Adrenal gland (tissue), 5 donors: ENCODE results near the gene MAP1B.

Experiments
- POLR2A ChIP-seq, 2 donors: fragments of 450-650 bp; IDR thresholded peaks; one replicate each; pipeline ENCODE4 v1.6.1; 2017; ENCODE audit warnings: antibody characterized with exemption in 2 of 2, mild to moderate bottlenecking in 2 of 2, moderate library complexity in 1 of 2
- TF ChIP-seq, protein P1 (sequence below), 6 experiments: fragments of 450-650 bp in 4 of 6; fragments of 200-600 bp in 2 of 6; sonication (generic) in 1 of 6; IDR thresholded peaks; 1 replicate in 5 of 6; 2 replicates in 1 of 6; pipeline versions ENCODE4 v1.5.1 to v1.8.0; 2016 to 2021; ENCODE audit warnings: antibody characterized with exemption in 6 of 6, mild to moderate bottlenecking in 2 of 6, moderate library complexity in 1 of 6
- donor health status: DM: no; HTN: no; CAD: no.

DNA sequence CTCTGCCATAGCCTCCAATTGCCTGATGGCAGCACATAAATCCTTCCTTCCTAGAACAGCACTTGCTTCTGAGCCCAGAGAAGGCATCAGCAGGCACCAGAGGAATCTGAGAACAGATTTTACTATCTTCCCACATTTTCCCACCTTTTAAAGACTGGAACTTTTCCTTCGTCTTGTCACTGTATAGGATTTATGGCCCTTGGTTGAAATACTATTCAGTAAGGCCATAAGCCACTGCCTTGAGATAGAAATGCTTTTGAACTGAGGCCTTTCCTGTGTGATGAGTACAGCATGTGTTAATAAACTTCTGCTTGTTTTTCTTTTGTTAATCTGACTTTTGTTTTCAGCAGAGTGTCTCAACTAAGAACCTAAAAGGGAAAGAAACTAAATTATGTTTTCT is 128.4 kb downstream of the MAP1B start:
- TF ChIP-seq, protein P1, sequence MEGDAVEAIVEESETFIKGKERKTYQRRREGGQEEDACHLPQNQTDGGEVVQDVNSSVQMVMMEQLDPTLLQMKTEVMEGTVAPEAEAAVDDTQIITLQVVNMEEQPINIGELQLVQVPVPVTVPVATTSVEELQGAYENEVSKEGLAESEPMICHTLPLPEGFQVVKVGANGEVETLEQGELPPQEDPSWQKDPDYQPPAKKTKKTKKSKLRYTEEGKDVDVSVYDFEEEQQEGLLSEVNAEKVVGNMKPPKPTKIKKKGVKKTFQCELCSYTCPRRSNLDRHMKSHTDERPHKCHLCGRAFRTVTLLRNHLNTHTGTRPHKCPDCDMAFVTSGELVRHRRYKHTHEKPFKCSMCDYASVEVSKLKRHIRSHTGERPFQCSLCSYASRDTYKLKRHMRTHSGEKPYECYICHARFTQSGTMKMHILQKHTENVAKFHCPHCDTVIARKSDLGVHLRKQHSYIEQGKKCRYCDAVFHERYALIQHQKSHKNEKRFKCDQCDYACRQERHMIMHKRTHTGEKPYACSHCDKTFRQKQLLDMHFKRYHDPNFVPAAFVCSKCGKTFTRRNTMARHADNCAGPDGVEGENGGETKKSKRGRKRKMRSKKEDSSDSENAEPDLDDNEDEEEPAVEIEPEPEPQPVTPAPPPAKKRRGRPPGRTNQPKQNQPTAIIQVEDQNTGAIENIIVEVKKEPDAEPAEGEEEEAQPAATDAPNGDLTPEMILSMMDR (IDR thresholded peaks at IDR 0.05) = no peak
- no peak for TF ChIP-seq POLR2A (IDR thresholded peaks at IDR 0.05)
